ENCODE results near the gene ZNF600.
"Not testable (repeated sequence)": the region's sequence is repeated elsewhere in the genome, so short reads cannot be mapped to it uniquely, and the experiment has no call there.

The ZNF600 gene

GRCh38 chr19:52823676-52824075, 37.1 kb upstream of the ZNF600 start:
- H3K4me1 ChIP-seq (ENCODE audit: control insufficient read depth, low read length) = 0 out of 2 replicates have a peak, but pooled peaks cover 3% of the 10 kb centered on the region
- no peak overlapping the region for H3K4me2 ChIP-seq (ENCODE audit: low read length)
- H3K9me3 ChIP-seq (ENCODE audit: control insufficient read depth, insufficient read depth, low read length) = no peaks in the 10 kb centered on the region
- H3K9me2 ChIP-seq (replicated peaks; ENCODE audit: control insufficient read depth, low read length) = no peaks in the 10 kb centered on the region
- peaks cover 17% of the 10 kb centered on the region for H3K79me2 ChIP-seq (ENCODE audit: control insufficient read depth, low read length)
- no peaks in the 10 kb centered on the region for H3K27me3 ChIP-seq (ENCODE audit: control insufficient read depth, low read length)
- H3F3A ChIP-seq (ENCODE audit: control insufficient read depth, insufficient read depth) = no peaks in the 10 kb centered on the region
- no peak overlapping the region for H3K4me3 ChIP-seq (ENCODE audit: low read length)
- no peaks in the 10 kb centered on the region for H4K20me1 ChIP-seq (ENCODE audit: control insufficient read depth, insufficient read depth, low read depth, low read length)
- no peaks in the 10 kb centered on the region for H3K36me3 ChIP-seq (ENCODE audit: control insufficient read depth, low read length)
- no peak for TF ChIP-seq EZH2phosphoT487 (IDR thresholded peaks at IDR 0.05; ENCODE audit: borderline replicate concordance, low read length)
- no peak for TF ChIP-seq CTCF (IDR thresholded peaks at IDR 0.05; ENCODE audit: low read depth, low read length, poor library complexity, severe bottlenecking)
- no peak overlapping the region for H3K27ac ChIP-seq (ENCODE audit: low read depth, low read length)

GRCh38 chr19:52821204-52821960, 34.8 kb upstream of the ZNF600 start, which contains the start of gene ZNF28:
Gene ZNF28, minus strand, starts transcription at chr19:52821633. Its CDS starts 3,675 bp downstream, at chr19:52817958.
- not testable (repeated sequence) for H3K9me2 ChIP-seq (replicated peaks; ENCODE audit: control insufficient read depth, low read length); H4K20me1 ChIP-seq (ENCODE audit: control insufficient read depth, insufficient read depth, low read depth, low read length); H3K27ac ChIP-seq (ENCODE audit: low read depth, low read length); H3F3A ChIP-seq (ENCODE audit: control insufficient read depth, insufficient read depth); H3K9me3 ChIP-seq (ENCODE audit: control insufficient read depth, insufficient read depth, low read length); H3K27me3 ChIP-seq (ENCODE audit: control insufficient read depth, low read length); H3K4me1 ChIP-seq (ENCODE audit: control insufficient read depth, low read length)
- Histone ChIP-seq H3K4me3 (ENCODE audit: low read length) (peak within 1 kb of the TSS; percentile 78), H3K4me2 (ENCODE audit: low read length) (peak within 1 kb of the TSS; percentile 73), H3K79me2 (ENCODE audit: control insufficient read depth, low read length) (peaks cover 17% of the 10 kb centered on the region), H3K36me3 (ENCODE audit: control insufficient read depth, low read length) (peaks cover 14% of the 10 kb centered on the region)

- not testable (repeated sequence) for H3K27me3 ChIP-seq (ENCODE audit: control insufficient read depth, low read length); H3K9me2 ChIP-seq (replicated peaks; ENCODE audit: control insufficient read depth, low read length); H3K4me1 ChIP-seq (ENCODE audit: control insufficient read depth, low read length); H3F3A ChIP-seq (ENCODE audit: control insufficient read depth, insufficient read depth); H3K9me3 ChIP-seq (ENCODE audit: control insufficient read depth, insufficient read depth, low read length); H4K20me1 ChIP-seq (ENCODE audit: control insufficient read depth, insufficient read depth, low read depth, low read length); H3K27ac ChIP-seq (ENCODE audit: low read depth, low read length)
- peaks cover 17% of the 10 kb centered on the region for H3K79me2 ChIP-seq (ENCODE audit: control insufficient read depth, low read length)
- H3K4me2 ChIP-seq (ENCODE audit: low read length) = peak overlapping the region; percentile 73
- H3K4me3 ChIP-seq (ENCODE audit: low read length) = peak overlapping the region; percentile 78
- H3K36me3 ChIP-seq (ENCODE audit: control insufficient read depth, low read length) = peaks cover 14% of the 10 kb centered on the region
Observed at GRCh38 chr19:52820472-52821203, 34.0 kb upstream of the ZNF600 start.

- no peaks in the 10 kb centered on the region for H3F3A ChIP-seq (ENCODE audit: control insufficient read depth, insufficient read depth)
- H3K4me1 ChIP-seq (ENCODE audit: control insufficient read depth, low read length) = no peaks in the 10 kb centered on the region
- no peak overlapping the region for H3K4me3 ChIP-seq (ENCODE audit: low read length)
- no peaks in the 10 kb centered on the region for H3K79me2 ChIP-seq (ENCODE audit: control insufficient read depth, low read length)
- no peak for TF ChIP-seq CTCF (IDR thresholded peaks at IDR 0.05; ENCODE audit: low read depth, low read length, poor library complexity, severe bottlenecking)
- no peak for TF ChIP-seq EZH2phosphoT487 (IDR thresholded peaks at IDR 0.05; ENCODE audit: borderline replicate concordance, low read length)
- peaks cover 44% of the 10 kb centered on the region for H3K36me3 ChIP-seq (ENCODE audit: control insufficient read depth, low read length)
- peaks cover under 1% of the 10 kb centered on the region; the same call in 1 of the 2 replicates for H3K9me3 ChIP-seq (ENCODE audit: control insufficient read depth, insufficient read depth, low read length)
- no peak overlapping the region for H3K4me2 ChIP-seq (ENCODE audit: low read length)
- no peaks in the 10 kb centered on the region for H4K20me1 ChIP-seq (ENCODE audit: control insufficient read depth, insufficient read depth, low read depth, low read length)
- no peaks in the 10 kb centered on the region for H3K9me2 ChIP-seq (replicated peaks; ENCODE audit: control insufficient read depth, low read length)
- no peaks in the 10 kb centered on the region for H3K27me3 ChIP-seq (ENCODE audit: control insufficient read depth, low read length)
- H3K27ac ChIP-seq (ENCODE audit: low read depth, low read length) = no peak overlapping the region
Observed at GRCh38 chr19:52809801-52810200, 23.2 kb upstream of the ZNF600 start.

- H3K36me3 ChIP-seq (ENCODE audit: control insufficient read depth, low read length) = peaks cover 74% of the 10 kb centered on the region
- not testable (repeated sequence) for H3K4me2 ChIP-seq (ENCODE audit: low read length); H3K9me2 ChIP-seq (replicated peaks; ENCODE audit: control insufficient read depth, low read length); H3F3A ChIP-seq (ENCODE audit: control insufficient read depth, insufficient read depth); H4K20me1 ChIP-seq (ENCODE audit: control insufficient read depth, insufficient read depth, low read depth, low read length); H3K27ac ChIP-seq (ENCODE audit: low read depth, low read length); H3K79me2 ChIP-seq (ENCODE audit: control insufficient read depth, low read length); H3K4me1 ChIP-seq (ENCODE audit: control insufficient read depth, low read length); H3K27me3 ChIP-seq (ENCODE audit: control insufficient read depth, low read length); H3K4me3 ChIP-seq (ENCODE audit: low read length)
- H3K9me3 ChIP-seq (ENCODE audit: control insufficient read depth, insufficient read depth, low read length) = peaks cover 48% of the 10 kb centered on the region
Observed at GRCh38 chr19:52799950-52800640, 13.5 kb upstream of the ZNF600 start.

All from DOHH2 (cell line).